ENCODE results near the gene KCNMA1. TPM values are rescaled to one million over a fixed set of nuclear protein-coding genes. Genes with fewer than 3 reads are reported as not detected.

KCNMA1 gene
- total RNA-seq, 1 donor from 2014 or later = 0.17 TPM

- intact Hi-C loops (cut with micrococcal nuclease) = no loop called here
Observed at GRCh38 chr10:77072361-77072835, 565.2 kb downstream of the KCNMA1 start.

DNA sequence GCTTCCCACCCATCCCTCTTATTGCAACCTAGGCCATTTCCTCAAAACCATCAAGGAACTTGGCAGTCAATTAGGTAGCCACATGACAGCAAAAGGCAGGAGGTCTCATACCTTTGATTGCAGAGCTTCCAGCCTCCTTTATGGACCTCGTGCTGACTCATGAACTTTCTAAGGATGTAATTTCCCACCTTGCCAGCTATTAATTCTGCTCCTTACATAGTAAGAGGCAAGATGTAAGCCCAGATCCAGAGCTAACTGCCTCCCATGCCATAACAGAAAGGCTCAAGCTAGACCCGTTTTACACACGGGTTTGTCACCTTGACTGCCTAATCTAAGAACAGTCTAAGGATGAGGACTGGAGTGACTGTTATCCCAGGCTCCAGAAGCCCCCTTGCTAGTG lies 565.7 kb downstream of the KCNMA1 start:
- intact Hi-C loops (cut with micrococcal nuclease) = no loop called here

DNA sequence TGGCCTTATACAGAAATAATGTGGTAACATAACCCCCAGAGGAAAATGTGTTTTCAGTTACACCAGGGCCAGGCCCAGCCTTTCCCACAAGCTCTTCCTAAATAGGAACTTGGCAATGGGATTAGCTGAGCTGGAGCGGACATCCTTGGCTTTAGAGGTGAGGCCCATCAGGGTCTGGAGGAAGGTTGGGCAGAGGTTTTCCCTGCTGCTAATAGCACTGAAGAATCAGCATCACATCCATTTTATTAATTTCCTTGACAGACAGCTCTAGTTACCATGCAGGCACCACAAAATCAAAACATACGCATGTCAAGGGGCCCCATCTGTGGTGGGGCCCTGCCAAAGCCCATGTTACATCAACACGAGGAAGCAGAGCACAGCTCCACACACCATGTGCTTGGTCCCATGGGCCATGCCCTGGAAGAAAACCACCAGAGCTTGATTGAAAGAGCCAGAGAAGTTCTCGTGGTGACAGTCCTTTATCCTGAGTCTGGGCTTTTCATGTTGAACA lies 566.6 kb downstream of the KCNMA1 start:
- intact Hi-C loops (cut with micrococcal nuclease) = no loop called here

- intact Hi-C loops (cut with micrococcal nuclease) = no loop called here
Observed at GRCh38 chr10:77070346-77070745, 567.3 kb downstream of the KCNMA1 start.

- intact Hi-C loops (cut with micrococcal nuclease) = no loop called here
Observed at GRCh38 chr10:77068969-77069368, 568.6 kb downstream of the KCNMA1 start.

- intact Hi-C loops (cut with micrococcal nuclease) = no loop called here
Observed at GRCh38 chr10:77068272-77068671, 569.3 kb downstream of the KCNMA1 start.

DNA sequence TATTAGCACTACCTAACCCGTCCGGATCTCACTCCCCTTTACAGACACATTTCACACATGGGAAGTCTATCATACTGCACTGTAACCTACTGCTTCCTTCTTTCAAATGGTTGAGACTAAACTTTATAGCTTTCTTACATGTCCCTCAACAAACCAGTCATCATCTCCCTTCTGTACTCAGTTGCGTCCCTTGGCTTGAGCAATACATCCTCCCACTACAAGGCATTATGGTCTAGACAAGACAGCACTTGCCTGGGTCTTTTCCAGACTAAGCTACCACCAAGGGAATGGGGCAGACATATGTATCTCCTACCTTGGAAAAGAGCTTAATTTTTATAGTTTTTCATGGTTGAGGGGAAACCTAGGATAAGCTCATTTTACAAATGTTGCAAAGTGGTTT lies 575.2 kb downstream of the KCNMA1 start:
- intact Hi-C loops (cut with micrococcal nuclease) = no loop called here

DNA sequence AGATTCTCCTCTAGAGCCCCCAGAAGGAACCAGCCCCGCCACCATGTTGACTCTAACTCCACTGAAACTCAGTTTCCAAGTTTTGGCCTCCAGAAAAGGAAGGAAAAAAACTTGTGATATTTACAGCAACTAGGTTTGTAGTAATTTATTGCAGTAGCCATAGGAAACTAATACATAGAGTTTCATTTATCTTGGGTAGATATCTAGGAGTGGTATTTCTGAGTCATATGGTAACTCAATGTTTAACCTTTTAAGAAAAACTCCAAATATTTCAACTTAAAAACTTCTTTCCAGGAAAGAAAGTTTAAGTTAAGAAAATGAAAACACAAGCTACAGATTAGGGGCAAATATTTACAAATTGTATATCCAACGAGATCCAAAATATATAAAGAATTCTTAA lies 576.7 kb downstream of the KCNMA1 start:
- intact Hi-C loops (cut with micrococcal nuclease) = no loop called here

- intact Hi-C loops (cut with micrococcal nuclease) = no loop called here
Observed at GRCh38 chr10:77056650-77057049, 581.0 kb downstream of the KCNMA1 start.

DNA sequence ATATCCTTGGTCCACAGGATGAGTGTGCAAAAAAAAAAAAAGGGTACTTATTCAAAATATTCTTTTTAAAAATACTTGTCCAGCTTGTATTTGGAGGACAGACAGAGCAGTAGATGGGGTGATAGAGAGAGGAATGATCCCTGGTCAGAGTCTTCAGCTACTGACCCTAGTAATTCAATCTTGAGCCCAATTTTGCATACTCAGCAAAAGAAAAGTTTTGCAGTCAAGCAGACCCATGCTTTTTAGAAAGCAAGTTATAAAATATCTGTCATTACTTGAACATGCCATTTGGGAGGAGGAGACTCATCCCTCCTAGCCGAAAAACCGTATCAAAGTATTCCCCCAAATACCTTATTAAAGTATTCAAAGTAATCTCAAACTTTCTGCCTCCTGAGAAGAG lies 585.0 kb downstream of the KCNMA1 start:
- intact Hi-C loops (cut with micrococcal nuclease) = no loop called here

DNA sequence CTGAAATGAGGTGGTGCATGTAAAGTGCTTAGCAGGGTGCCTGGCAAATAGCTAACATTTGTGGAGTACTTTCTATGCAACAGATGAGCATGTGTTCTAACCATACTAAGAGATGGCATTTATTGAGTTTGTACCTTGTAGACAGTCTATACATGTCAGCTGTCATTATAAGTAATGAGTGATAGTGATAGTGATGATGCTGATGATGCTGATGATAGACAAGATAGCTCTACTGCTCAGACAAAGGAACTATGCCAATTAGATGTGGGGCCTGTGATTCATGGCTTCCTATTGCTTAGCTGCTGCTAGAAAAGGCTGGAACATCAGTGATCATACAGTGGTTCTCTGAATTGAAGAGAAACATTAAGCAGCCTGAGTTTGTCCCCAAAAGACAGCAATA lies 585.8 kb downstream of the KCNMA1 start:
- intact Hi-C loops (cut with micrococcal nuclease) = no loop called here

DNA sequence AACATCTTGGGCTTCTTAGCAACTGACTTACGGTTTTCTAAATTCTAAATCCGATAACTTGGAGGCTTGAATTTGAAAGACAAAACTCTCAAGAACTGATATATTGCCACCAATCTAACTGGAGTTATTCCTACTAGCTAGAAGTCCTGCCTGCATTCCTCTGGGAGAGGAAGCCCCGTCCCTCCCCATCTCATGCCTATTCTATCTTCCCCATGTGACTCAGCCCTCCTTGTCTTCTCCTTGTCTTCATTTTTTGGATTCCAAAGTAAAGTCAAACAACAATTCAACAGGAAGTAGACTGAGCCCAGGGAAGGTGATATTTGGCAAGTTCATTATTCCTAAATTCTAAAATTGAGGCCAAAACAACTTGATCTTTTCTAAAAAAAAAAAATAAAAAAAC lies 587.7 kb downstream of the KCNMA1 start:
- intact Hi-C loops (cut with micrococcal nuclease) = no loop called here

- intact Hi-C loops (cut with micrococcal nuclease) = no loop called here
Observed at GRCh38 chr10:77049146-77049545, 588.5 kb downstream of the KCNMA1 start.

DNA sequence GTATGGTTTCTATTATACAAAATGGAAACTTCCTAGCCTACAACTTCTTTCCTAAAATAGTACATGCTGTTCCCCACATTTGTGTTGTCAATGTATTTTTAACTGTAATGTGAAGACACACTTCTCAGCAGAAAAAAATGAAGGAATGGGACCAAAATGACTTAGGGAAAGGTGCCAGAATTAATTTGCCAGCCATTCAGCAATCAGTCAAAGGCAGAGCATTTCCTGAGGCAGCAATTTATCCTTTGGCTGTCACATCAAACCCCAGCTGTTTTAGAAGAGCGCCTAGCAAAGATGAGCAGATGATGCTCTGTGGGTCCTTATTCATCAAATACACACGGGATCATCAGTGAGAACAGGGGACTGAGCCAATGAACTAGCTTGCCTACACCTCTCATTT lies 592.5 kb downstream of the KCNMA1 start:
- intact Hi-C loops (cut with micrococcal nuclease) = no loop called here

- intact Hi-C loops (cut with micrococcal nuclease) = no loop called here
Observed at GRCh38 chr10:77043420-77043763, 594.2 kb downstream of the KCNMA1 start.

- intact Hi-C loops (cut with micrococcal nuclease) = no loop called here
Observed at GRCh38 chr10:77042706-77043419, 594.7 kb downstream of the KCNMA1 start.

DNA sequence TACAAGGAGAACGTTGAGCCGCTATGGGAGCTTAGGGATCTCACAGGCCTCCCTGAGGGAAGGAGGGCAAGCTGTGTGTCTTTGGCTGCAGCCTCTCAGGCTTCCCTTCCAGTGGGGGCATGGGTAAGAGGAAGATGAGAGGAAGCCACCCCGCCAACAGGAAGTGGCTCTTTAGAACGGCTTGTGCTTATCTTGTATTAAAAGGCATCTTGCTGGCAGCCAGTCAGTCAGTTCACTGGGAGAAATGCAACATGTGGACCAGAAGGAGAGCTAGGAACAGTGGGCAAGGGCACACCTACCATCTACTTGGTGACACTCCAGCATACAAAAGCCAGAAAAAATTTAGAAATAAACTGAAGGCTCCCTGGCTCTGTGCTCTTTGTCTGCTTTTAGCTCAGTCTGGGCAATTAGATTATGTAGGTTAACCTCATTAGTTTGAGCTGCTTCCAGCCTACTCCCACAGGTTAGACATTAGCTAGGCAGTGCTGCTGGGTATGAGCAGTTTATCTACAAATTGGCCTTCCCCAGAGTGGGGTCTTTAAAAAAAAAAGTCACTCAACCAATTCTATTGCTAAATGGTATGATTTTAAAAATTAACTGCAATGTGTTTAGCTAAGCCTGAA lies 595.9 kb downstream of the KCNMA1 start:
- intact Hi-C loops (cut with micrococcal nuclease) = no loop called here

- intact Hi-C loops (cut with micrococcal nuclease) = no loop called here
Observed at GRCh38 chr10:77038407-77038806, 599.2 kb downstream of the KCNMA1 start.

DNA sequence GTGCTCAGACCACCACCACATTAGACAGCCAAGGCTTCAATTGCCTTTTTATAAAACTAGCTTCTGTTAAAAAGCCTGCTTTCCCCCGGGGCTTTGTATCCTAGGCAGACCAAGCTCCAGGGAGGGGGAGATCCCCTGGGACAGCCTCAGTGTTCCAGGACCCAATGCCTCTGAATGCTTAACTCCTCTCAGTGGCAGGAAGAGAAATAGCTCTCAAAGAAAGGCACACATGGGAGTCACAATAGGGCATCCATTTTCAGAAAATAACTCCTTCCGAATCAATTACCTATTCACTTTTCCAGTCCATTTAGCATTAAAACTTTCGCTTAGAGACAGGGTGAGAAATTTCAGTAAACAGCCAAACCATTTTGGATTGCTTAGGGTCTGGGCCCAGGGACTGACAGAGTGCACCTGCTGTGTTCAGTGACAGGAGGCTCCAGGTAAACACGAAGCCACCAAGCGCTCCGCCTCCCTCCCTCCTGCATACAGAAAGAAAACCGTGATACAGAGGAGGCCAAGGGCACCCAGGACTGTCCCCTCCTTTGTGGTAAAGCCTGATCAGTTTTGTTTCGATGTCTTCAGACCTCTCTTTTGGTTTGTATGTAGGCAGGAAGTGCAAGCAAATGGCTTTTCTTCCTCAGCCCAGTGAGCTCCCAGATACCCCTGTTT lies 599.7 kb downstream of the KCNMA1 start:
- intact Hi-C loops (cut with micrococcal nuclease) = loop anchor here (1.0 kb wide), 1 partner anchor 74 kb away; no protein-coding TSS in a partner anchor

DNA sequence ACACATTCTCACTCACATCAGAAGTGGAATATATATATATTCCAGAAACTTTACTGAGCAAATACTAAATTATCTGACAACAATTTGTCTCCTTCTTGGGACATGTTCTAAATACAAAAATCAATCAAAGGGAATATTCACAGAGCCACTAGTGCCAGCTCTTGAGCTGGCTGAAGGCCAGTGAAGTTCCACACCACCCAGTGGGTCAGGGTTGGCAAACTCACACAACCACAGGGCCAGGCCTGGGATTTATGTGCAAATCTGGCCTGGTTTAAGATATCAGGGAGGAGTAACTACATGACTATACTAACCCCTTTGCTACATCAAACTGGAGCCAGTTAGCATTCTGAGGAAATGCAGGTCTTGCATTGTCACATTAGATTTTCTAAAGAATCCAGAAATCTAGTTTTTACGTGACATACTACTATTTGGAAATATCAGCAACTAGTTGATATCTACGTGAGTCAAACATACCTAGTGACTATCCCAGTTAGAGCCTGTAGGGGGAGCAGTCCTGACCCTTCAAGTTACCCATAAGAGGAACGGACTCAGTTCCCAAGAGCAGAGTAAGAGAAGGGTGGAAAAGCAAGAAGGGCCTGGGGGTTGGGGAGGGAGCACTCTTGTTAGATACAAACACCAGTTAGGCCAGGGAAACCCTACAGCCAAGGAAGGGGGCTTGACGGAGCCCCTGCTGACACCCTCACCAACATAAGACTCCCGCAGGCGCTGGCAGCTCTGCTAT lies 600.4 kb downstream of the KCNMA1 start:
- intact Hi-C loops (cut with micrococcal nuclease) = loop anchor here (1.0 kb wide), 1 partner anchor 75 kb away; no protein-coding TSS in a partner anchor

- intact Hi-C loops (cut with micrococcal nuclease) = no loop called here
Observed at GRCh38 chr10:77036276-77036675, 601.3 kb downstream of the KCNMA1 start.

GRCh38 chr10:77034795-77035194 lies 602.8 kb downstream of the KCNMA1 start:
- intact Hi-C loops (cut with micrococcal nuclease) = no loop called here

Measured in T-helper 1 cell treated with Interleukin-12 subunit alpha and Interleukin-12 subunit beta and Interleukin-4 antibody, amounts not matched to agents 30 ng/mL and 1 ng/mL, for 36 hours (primary cell).